Endothelial cell of umbilical vein (primary cell): ENCODE results near the gene ATP2C2.

Experiments
- EZH2 ChIP-seq: IDR thresholded peaks from 2 replicates; pipeline ENCODE4 v1.6.1; 2012; ENCODE audit warnings: borderline replicate concordance, low read depth, mild to moderate bottlenecking, moderate library complexity, low read length, inconsistent platforms; ENCODE audit not compliant: severe bottlenecking
- GATA2 ChIP-seq: IDR thresholded peaks from 2 replicates; pipeline ENCODE4 v1.7.0; 2011; ENCODE audit warnings: low read depth, mild to moderate bottlenecking, moderate library complexity, mixed read lengths, low read length; ENCODE audit not compliant: insufficient read length, insufficient read depth
- JUN ChIP-seq: IDR thresholded peaks from 2 replicates; pipeline ENCODE4 v1.6.1; 2011; ENCODE audit warnings: borderline replicate concordance, low read depth; ENCODE audit not compliant: insufficient read length, insufficient read depth
- MYC ChIP-seq: IDR thresholded peaks from one replicate; pipeline ENCODE4 v1.6.1; 2011; ENCODE audit warnings: mild to moderate bottlenecking, low read depth, low read length
- POLR2A ChIP-seq: IDR thresholded peaks from 2 replicates; pipeline ENCODE4 v1.6.1; 2012; ENCODE audit warnings: low read depth, mild to moderate bottlenecking, control low read depth, low read length
- POLR2AphosphoS5 ChIP-seq: IDR thresholded peaks from 2 replicates; pipeline ENCODE4 v1.6.1; 2012; ENCODE audit warnings: low read depth, mild to moderate bottlenecking, control low read depth, low read length, moderate library complexity; ENCODE audit not compliant: insufficient read depth
- TF ChIP-seq, protein P1 (sequence below), 2 donors: IDR thresholded peaks; 1 replicate in 1 of 2; 2 replicates in 1 of 2; pipeline ENCODE4 v1.5.1; 2011; ENCODE audit warnings: low read length in 2 of 2, mild to moderate bottlenecking in 2 of 2, moderate library complexity in 2 of 2, control low read depth in 1 of 2, inconsistent platforms in 1 of 2, low read depth in 1 of 2; ENCODE audit not compliant: insufficient read depth in 1 of 2; ENCODE audit errors: extremely low read depth in 1 of 2

DNA sequence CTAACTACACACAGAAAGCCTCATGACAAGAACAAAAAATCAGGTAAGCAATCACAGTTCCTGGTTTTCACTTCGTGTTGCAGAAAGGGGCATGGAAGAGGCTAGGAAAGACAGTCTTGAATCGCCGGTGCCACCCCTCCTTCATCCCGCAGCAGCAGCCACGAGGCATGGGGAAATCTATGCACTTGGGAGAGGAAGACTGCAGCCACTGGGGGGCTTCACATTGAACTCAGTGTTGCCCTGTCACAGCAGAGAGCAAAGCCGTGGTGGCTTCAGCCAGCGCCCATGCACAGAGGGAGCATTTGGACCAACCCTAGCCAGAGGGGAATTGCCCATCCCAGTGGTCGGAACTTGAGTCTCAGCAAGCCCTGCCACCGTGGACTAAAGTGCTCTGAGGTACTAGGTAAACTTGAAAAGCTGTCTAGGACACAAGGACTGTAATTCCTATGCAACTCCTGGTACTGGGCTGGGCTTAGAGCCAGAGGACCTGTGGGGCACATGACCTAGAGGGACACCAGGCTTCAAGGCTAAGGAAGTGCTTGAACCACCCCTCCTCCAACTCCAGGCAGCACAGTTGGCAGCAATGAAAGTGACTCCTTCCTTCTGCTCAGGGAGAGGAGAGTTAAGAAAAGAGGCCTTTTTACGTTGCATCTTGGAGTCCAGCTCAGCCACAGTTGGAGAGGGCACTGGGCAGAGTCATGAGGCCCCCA lies 35.2 kb upstream of the ATP2C2 start:
- TF ChIP-seq, protein P1, sequence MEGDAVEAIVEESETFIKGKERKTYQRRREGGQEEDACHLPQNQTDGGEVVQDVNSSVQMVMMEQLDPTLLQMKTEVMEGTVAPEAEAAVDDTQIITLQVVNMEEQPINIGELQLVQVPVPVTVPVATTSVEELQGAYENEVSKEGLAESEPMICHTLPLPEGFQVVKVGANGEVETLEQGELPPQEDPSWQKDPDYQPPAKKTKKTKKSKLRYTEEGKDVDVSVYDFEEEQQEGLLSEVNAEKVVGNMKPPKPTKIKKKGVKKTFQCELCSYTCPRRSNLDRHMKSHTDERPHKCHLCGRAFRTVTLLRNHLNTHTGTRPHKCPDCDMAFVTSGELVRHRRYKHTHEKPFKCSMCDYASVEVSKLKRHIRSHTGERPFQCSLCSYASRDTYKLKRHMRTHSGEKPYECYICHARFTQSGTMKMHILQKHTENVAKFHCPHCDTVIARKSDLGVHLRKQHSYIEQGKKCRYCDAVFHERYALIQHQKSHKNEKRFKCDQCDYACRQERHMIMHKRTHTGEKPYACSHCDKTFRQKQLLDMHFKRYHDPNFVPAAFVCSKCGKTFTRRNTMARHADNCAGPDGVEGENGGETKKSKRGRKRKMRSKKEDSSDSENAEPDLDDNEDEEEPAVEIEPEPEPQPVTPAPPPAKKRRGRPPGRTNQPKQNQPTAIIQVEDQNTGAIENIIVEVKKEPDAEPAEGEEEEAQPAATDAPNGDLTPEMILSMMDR (IDR thresholded peaks at IDR 0.05; ENCODE audit: extremely low read depth in 1 of 2, insufficient read depth in 1 of 2, low read depth in 1 of 2, low read length in 2 of 2), result no peak
- no peak for TF ChIP-seq EZH2
- TF ChIP-seq POLR2A, result no peak
- no peak for TF ChIP-seq POLR2AphosphoS5
- no peak for TF ChIP-seq JUN
- TF ChIP-seq GATA2, result no peak
- TF ChIP-seq MYC, result no peak
